Esophagus muscularis mucosa (tissue), 4 donors: ENCODE measurements around the gene PRXL2B. TPM values are rescaled to one million over a fixed set of nuclear protein-coding genes. Genes with fewer than 3 reads are reported as not detected.

Experiments used
- DNase-seq: peaks from one replicate; pipeline ENCODE4 v3.0.0-alpha.2; 2017; ENCODE audit errors: extremely low spot score
- H3K27ac ChIP-seq, 4 donors: fragments of 200-600 bp; sonication (generic); replicated peaks in 1 of 4; 1 replicate in 3 of 4; 2 replicates in 1 of 4; pipeline ENCODE4 v1.5.1; 2016 to 2019; ENCODE audit warnings: mild to moderate bottlenecking in 1 of 4
- H3K27me3 ChIP-seq, 4 donors: fragments of 200-600 bp; sonication (generic); one replicate each; pipeline versions ENCODE4 v1.5.1 to v1.6.0; 2016 to 2019
- H3K36me3 ChIP-seq, 4 donors: fragments of 200-600 bp; sonication (generic); one replicate each; pipeline ENCODE4 v1.5.1; 2016 to 2019
- H3K4me1 ChIP-seq, 4 donors: fragments of 200-600 bp; sonication (generic); one replicate each; pipeline ENCODE4 v1.5.1; 2016 to 2019
- H3K4me3 ChIP-seq, 4 donors: fragments of 200-600 bp; sonication (generic); 1 replicate in 2 of 4; 2 replicates in 2 of 4; pipeline ENCODE4 v1.5.1; 2016 to 2019; ENCODE audit warnings: mild to moderate bottlenecking in 4 of 4, moderate library complexity in 1 of 4
- H3K9me3 ChIP-seq, 4 donors: fragments of 200-600 bp; sonication (generic); 1 replicate in 3 of 4; 2 replicates in 1 of 4; pipeline ENCODE4 v1.5.1; 2016 to 2019
- EP300 ChIP-seq: sonication (generic); formaldehyde crosslinking; IDR thresholded peaks from one replicate; pipeline ENCODE4 v1.6.1; 2017; ENCODE audit warnings: antibody characterized with exemption
- POLR2A ChIP-seq: fragments of 450-650 bp; IDR thresholded peaks from one replicate; pipeline ENCODE4 v1.6.1; 2017; ENCODE audit warnings: antibody characterized with exemption, moderate library complexity, mild to moderate bottlenecking, low read depth
- POLR2AphosphoS5 ChIP-seq, 2 donors: sonication (generic); formaldehyde crosslinking; IDR thresholded peaks; one replicate each; pipeline ENCODE4 v1.6.1; 2017; ENCODE audit warnings: antibody characterized with exemption in 2 of 2
- WGBS: methylation state at CpG from one replicate; pipeline ENCODE4 v1.1.5; 2018; 5-methylcytosine and 5-hydroxymethylcytosine counted together
- intact Hi-C: fragments of 100-400 bp; cut with DNase I; formaldehyde crosslinking; loops from one replicate; pipeline ENCODE4 v1.15.1; 2023
- total RNA-seq, 4 donors: library from RNA; depleted of rRNA; stranded (reverse); fragments of >200 nt; gene quantifications; one replicate each; pipeline versions ENCODE4 v1.1.0 to v1.2.1, GENCODE V29; 2016
- TF ChIP-seq, protein P1 (sequence below), 3 experiments: fragments of 200-600 bp in 2 of 3; fragments of 450-650 bp in 1 of 3; sonication (generic) in 2 of 3; IDR thresholded peaks; one replicate each; pipeline ENCODE4 v1.5.1; 2017 to 2019; ENCODE audit warnings: antibody characterized with exemption in 3 of 3, mild to moderate bottlenecking in 2 of 3, moderate library complexity in 1 of 3

The PRXL2B gene
- total RNA-seq, 4 donors from 2014 or later = 7.9 to 18.8 (median 14.8) TPM

DNA sequence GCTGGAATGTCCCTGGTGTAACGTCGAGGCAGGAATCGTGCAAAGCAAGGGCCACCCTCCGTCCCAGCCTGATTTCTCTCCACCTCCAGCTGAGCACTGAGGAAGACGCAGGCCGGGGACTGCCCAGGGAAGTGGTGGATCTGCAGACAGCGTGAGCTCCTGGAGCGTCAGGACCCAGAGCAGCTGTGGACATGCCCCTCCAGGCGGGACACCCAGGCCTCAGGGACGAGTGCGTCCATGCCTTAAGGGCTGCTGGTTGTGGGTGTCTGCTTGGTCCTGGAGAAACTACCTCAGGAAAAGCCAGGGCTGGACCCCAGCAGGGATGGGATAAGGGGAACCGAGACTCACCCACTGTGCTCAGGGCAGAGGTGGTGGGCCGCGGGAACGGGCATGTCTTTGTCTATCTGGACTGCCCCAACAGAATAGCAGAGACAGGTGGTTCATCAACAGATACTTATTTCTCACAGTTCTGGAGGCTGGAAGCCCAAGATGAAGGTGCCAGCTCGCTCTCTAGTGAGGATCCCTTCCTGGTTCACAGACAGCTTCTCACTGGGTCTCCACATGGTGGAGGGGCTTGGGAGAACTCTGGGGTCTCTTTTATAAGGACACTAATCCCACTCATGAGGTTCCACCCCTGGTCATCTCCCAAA, 52.0 kb downstream of the PRXL2B start:
- intact Hi-C loops = no loop called here
- TF ChIP-seq, protein P1, sequence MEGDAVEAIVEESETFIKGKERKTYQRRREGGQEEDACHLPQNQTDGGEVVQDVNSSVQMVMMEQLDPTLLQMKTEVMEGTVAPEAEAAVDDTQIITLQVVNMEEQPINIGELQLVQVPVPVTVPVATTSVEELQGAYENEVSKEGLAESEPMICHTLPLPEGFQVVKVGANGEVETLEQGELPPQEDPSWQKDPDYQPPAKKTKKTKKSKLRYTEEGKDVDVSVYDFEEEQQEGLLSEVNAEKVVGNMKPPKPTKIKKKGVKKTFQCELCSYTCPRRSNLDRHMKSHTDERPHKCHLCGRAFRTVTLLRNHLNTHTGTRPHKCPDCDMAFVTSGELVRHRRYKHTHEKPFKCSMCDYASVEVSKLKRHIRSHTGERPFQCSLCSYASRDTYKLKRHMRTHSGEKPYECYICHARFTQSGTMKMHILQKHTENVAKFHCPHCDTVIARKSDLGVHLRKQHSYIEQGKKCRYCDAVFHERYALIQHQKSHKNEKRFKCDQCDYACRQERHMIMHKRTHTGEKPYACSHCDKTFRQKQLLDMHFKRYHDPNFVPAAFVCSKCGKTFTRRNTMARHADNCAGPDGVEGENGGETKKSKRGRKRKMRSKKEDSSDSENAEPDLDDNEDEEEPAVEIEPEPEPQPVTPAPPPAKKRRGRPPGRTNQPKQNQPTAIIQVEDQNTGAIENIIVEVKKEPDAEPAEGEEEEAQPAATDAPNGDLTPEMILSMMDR (IDR thresholded peaks at IDR 0.05) = no peak
- TF ChIP-seq POLR2AphosphoS5 (IDR thresholded peaks at IDR 0.05) (no peak), POLR2A (no peak), EP300 (no peak)
- Histone ChIP-seq H3K27me3 (peaks cover 0 to 41% (median 8%) of the 10 kb centered on the region in 4 donors), H3K27ac (no peak overlapping the region), H3K9me3 (peaks cover 0 to 5% (median 0%) of the 10 kb centered on the region in 4 donors), H3K4me1 (peaks cover 15 to 41% (median 28%) of the 10 kb centered on the region in 4 donors), H3K36me3 (no peaks in the 10 kb centered on the region), H3K4me3 (no peak overlapping the region)
- 89% methylated on average over 14 of the region's 16 CpGs for WGBS
- no peak for DNase-seq

DNA sequence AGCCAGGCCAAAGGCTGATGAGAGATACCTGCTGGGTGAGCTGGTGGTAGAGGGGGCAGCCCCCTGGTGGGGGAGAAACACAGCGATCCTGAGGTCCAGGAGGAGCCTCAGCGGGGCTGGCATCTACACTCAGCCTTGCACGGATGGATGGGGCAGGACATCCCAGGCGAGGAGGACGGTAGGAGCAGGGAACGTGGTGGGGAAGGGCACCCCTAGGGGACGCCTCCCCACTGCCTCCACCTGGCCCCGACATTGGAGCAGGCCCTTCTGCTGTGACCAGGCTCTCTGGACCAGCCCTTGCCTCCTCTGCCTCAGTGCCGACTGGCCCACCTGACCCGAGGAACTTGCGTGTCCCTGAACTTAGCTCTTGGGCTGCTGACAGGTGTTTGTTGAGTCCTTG, 52.6 kb downstream of the PRXL2B start:
- no peak overlapping the region for H3K4me3 ChIP-seq
- peaks cover 17 to 44% (median 25%) of the 10 kb centered on the region in 4 donors for H3K4me1 ChIP-seq
- H3K27ac ChIP-seq = no peak overlapping the region
- no peak for TF ChIP-seq POLR2A
- TF ChIP-seq EP300 = no peak
- TF ChIP-seq, protein P1 (IDR thresholded peaks at IDR 0.05) = no peak
- no peak for TF ChIP-seq POLR2AphosphoS5 (IDR thresholded peaks at IDR 0.05)
- no peaks in the 10 kb centered on the region for H3K36me3 ChIP-seq
- intact Hi-C loops = no loop called here
- DNase-seq = no peak
- H3K9me3 ChIP-seq = peaks cover 0 to 5% (median 0%) of the 10 kb centered on the region in 4 donors
- peaks cover 0 to 35% (median 5%) of the 10 kb centered on the region in 4 donors for H3K27me3 ChIP-seq
- 54% methylated on average over 7 of the region's 11 CpGs for WGBS

DNA sequence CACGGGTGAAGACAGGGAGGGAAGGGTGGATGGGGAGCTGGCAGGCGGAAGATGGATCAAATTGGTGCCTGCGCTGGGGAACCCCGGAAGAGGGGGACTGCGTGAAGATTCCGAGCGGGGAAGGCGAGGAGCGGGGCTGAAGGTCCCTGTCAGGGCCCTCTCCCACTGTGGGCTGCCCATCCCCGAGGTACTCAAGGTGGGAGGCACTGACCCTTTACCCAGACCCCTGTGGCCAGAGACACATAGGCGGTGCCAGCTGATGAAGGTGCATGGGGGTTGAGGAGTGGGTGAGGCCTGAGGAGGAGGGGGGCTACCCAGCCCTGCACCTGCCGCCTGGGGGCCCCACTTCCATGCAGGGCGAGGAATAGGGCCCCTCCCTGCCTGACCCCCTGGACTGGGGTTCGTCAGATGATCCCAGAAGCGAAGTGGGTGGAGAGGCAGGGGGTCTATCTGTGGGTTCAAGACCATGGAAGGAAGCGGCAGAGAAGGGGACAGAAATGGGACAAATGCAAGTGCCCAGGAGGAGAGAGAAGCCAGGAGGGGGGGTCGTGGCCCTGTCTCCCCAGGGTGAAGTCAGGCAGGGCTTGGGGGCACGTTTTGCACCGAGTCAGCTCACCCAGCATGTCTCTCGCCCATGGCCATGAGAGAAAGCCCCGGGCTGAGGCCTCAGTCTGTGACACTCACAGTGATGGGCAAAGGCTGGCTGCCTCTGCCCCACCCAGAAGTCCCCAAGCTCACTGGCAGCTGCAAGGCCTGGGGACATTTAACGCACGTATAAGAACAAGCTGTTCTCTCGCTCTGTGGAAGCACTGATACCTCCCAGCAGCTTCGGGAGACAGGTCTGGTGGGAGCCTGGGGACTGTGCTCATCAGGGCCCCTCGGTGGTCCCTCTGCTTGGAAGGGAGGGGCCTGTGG, 53.3 kb downstream of the PRXL2B start:
- DNase-seq = no peak
- H3K4me3 ChIP-seq = no peak overlapping the region
- peaks cover 0 to 5% (median 0%) of the 10 kb centered on the region in 4 donors for H3K9me3 ChIP-seq
- WGBS = 82% methylated on average over 24 of the region's 26 CpGs
- intact Hi-C loops = loop anchor here (5.0 kb wide), 1 partner anchor 228 kb away; the partner anchor contains the start of gene PEX10
- H3K4me1 ChIP-seq = peaks cover 17 to 44% (median 25%) of the 10 kb centered on the region in 4 donors
- TF ChIP-seq, protein P1 (IDR thresholded peaks at IDR 0.05) = no peak
- TF ChIP-seq EP300 (no peak), POLR2A (no peak), POLR2AphosphoS5 (IDR thresholded peaks at IDR 0.05) (no peak)
- no peaks in the 10 kb centered on the region for H3K36me3 ChIP-seq
- H3K27ac ChIP-seq = no peak overlapping the region
- H3K27me3 ChIP-seq = peaks cover 0 to 31% (median 4%) of the 10 kb centered on the region in 4 donors

GRCh38 chr1:2640626-2641025, 54.0 kb downstream of the PRXL2B start:
- peaks cover 0 to 6% (median under 1%) of the 10 kb centered on the region in 4 donors for H3K9me3 ChIP-seq
- TF ChIP-seq EP300 (no peak), POLR2A (no peak), POLR2AphosphoS5 (IDR thresholded peaks at IDR 0.05) (no peak)
- TF ChIP-seq, protein P1 (IDR thresholded peaks at IDR 0.05) = no peak
- no peak for DNase-seq
- H3K4me3 ChIP-seq = no peak overlapping the region
- peaks cover 17 to 44% (median 25%) of the 10 kb centered on the region in 4 donors for H3K4me1 ChIP-seq
- no peaks in the 10 kb centered on the region for H3K36me3 ChIP-seq
- H3K27me3 ChIP-seq = peaks cover 0 to 24% (median 2%) of the 10 kb centered on the region in 4 donors
- no peak overlapping the region for H3K27ac ChIP-seq
- intact Hi-C loops = loop anchor here (5.0 kb wide), 1 partner anchor 228 kb away; the partner anchor contains the start of gene PEX10
- 76% methylated on average over 2 of the region's 3 CpGs for WGBS

Other genes starting within 250 kb of the PRXL2B start
- gene MORN1, start 195.2 kb upstream of the PRXL2B start, total RNA-seq = 1 to 10 TPM; 7.0 to 9.8 (median 8.0) TPM
- 10 to 100 TPM; 47.3 to 67.3 (median 56.4) TPM for gene RER1, start 194.9 kb upstream of the PRXL2B start, total RNA-seq
- 10 to 100 TPM; 14.2 to 27.1 (median 20.3) TPM for gene PEX10, start 174.2 kb upstream of the PRXL2B start, total RNA-seq
- gene PLCH2, start 110.5 kb upstream of the PRXL2B start, total RNA-seq = under 1 TPM; 0.06 to 0.42 (median 0.26) TPM
- gene PANK4, start 60.2 kb upstream of the PRXL2B start, total RNA-seq = 10 to 100 TPM; 22.5 to 48.9 (median 37.9) TPM
- under 1 TPM in 2 of 4 donors, not detected in 2; 0.19 to 0.33 TPM for gene HES5, start 56.5 kb upstream of the PRXL2B start, total RNA-seq
- 10 to 100 TPM; 26.2 to 49.2 (median 42.5) TPM for gene TNFRSF14, start 30.4 kb upstream of the PRXL2B start, total RNA-seq
- 1 to 10 TPM in 1 of 4 donors, under 1 TPM in 2, not detected in 1; 0.78 to 1.7 (median 0.80) TPM for gene MMEL1, start 46.2 kb downstream of the PRXL2B start, total RNA-seq
- gene TTC34, start 214.9 kb downstream of the PRXL2B start, total RNA-seq = under 1 TPM; under 0.01 to 0.46 (median 0.10) TPM